Measurements from ENCODE around the gene C4orf50. TPM values are rescaled to one million over a fixed set of nuclear protein-coding genes. Genes with fewer than 3 reads are reported as not detected.

C4orf50 gene
- total and polyA plus RNA-seq, 2 of the 13 experiments (the other 11 are each of a cell fraction or from before 2014, with no cell fraction given), result not detected

DNA sequence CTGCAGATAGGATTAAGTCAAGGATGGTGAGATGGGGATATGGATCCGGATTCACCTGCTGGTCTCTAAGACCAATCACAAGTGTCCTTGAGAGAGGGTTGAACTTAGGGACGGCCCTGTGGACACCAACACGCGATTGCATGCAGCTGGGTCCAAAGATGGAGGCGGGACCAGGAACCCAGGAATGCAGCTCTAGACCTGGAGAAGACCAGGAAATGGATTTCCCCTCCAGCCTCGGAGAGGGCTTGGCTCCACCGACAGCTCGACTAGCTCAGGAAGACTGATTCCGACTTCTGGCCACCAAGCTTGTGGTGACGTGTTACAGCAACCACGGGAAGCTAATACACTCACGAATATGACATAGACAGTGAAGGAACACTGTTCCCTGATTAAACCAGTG lies 4.7 kb downstream of the C4orf50 start:
- POLR2A ChIA-PET, result no interaction called here
- in situ Hi-C loops (cut with HindIII; ENCODE audit: extremely low pct_ligation_motif_present, low pct_unique_long_range_greater_than_20kb), result no loop called here
- no peak for ATAC-seq
- H3K36me3 ChIP-seq (replicated peaks in 1 of 2; ENCODE audit: control insufficient read depth in 1 of 2, insufficient read depth in 2 of 2, low read length in 2 of 2), result no peaks in the 10 kb centered on the region
- no peaks in the 10 kb centered on the region for H4K20me1 ChIP-seq (ENCODE audit: insufficient read depth, low read length)
- TF ChIP-seq CBX5 (CRISPR knock-in tag; IDR thresholded peaks at IDR 0.05; ENCODE audit: borderline replicate concordance) (no peak), MTERF4 (CRISPR knock-in tag; IDR thresholded peaks at IDR 0.05) (no peak)
- H3K9me3 ChIP-seq (ENCODE audit: low read length), result no peaks in the 10 kb centered on the region
- no TSS peak for BruUV-seq (replicated peaks)
- H3K4me2 ChIP-seq (ENCODE audit: low read depth, low read length), result no peak overlapping the region
- no peak overlapping the region for H3K9ac ChIP-seq (ENCODE audit: insufficient read depth, low read depth, low read length)
- no peak for DNase-seq (ENCODE audit: low spot score)
- no peak overlapping the region for H2AFZ ChIP-seq (ENCODE audit: low read length)
- H3K27me3 ChIP-seq (ENCODE audit: control insufficient read depth in 1 of 2, insufficient read depth in 2 of 2, low read length in 2 of 2), result peaks cover 0 to 10% of the 10 kb centered on the region in 2 experiments; a peak in 2 of 5 replicates
- intact Hi-C loops (cut with micrococcal nuclease; ENCODE audit: unreplicated experiment), result no loop called here
- no peak overlapping the region for H3K27ac ChIP-seq (ENCODE audit: extremely low read length, insufficient read depth, low read length)
- no peak overlapping the region for H3K4me3 ChIP-seq (replicated peaks in 1 of 3; ENCODE audit: insufficient read depth in 1 of 3, low read depth in 2 of 3, low read length in 3 of 3)
- WGBS (ENCODE audit: low lambda C conversion rate), result 35% methylated on average over 11 of the region's 12 CpGs
- no peaks in the 10 kb centered on the region for H3K79me2 ChIP-seq (ENCODE audit: insufficient read depth, low read length)
- peaks cover 14% of the 10 kb centered on the region for H3K4me1 ChIP-seq (ENCODE audit: insufficient read depth, low read length)
- CTCF ChIA-PET (ENCODE audit: low intra/inter-chr PET ratio, low total read pairs), result no interaction called here
- FAIRE-seq, result no peak

DNA sequence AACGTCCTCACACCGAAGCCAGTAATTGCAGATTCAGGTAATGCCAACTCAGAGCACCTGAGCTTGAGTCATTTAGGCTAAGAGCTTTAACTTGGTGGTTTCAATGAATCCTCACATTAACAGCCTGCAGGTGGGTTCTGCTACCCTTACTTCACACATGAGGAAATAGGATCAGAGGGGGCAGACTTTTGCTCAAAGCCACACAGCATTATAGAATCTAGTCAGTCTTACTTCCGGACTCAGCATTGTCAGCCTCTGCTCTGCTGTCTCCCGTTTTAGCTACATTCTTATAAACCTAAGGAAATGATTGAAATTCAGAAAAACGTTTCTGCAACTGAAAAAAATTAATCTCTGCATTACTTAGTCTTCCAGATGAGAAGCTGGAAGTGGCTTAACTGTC lies 6.0 kb downstream of the C4orf50 start:
- H3K27me3 ChIP-seq (ENCODE audit: control insufficient read depth in 1 of 2, insufficient read depth in 2 of 2, low read length in 2 of 2), result peaks cover 0 to 10% of the 10 kb centered on the region in 2 experiments; a peak in 2 of 5 replicates
- no peaks in the 10 kb centered on the region for H3K36me3 ChIP-seq (replicated peaks in 1 of 2; ENCODE audit: control insufficient read depth in 1 of 2, insufficient read depth in 2 of 2, low read length in 2 of 2)
- no peak overlapping the region for H3K27ac ChIP-seq (ENCODE audit: extremely low read length, insufficient read depth, low read length)
- in situ Hi-C loops (cut with HindIII; ENCODE audit: extremely low pct_ligation_motif_present, low pct_unique_long_range_greater_than_20kb), result no loop called here
- no peak overlapping the region for H3K9ac ChIP-seq (ENCODE audit: insufficient read depth, low read depth, low read length)
- FAIRE-seq (no peak), DNase-seq (ENCODE audit: low spot score) (no peak), ATAC-seq (no peak)
- no peak overlapping the region for H3K4me2 ChIP-seq (ENCODE audit: low read depth, low read length)
- no peaks in the 10 kb centered on the region for H4K20me1 ChIP-seq (ENCODE audit: insufficient read depth, low read length)
- intact Hi-C loops (cut with micrococcal nuclease; ENCODE audit: unreplicated experiment), result no loop called here
- no peak overlapping the region for H2AFZ ChIP-seq (ENCODE audit: low read length)
- POLR2A ChIA-PET, result no interaction called here
- no peaks in the 10 kb centered on the region for H3K9me3 ChIP-seq (ENCODE audit: low read length)
- 36% methylated on average over 5 of the region's 5 CpGs for WGBS (ENCODE audit: low lambda C conversion rate)
- no peak overlapping the region for H3K4me3 ChIP-seq (replicated peaks in 1 of 3; ENCODE audit: insufficient read depth in 1 of 3, low read depth in 2 of 3, low read length in 3 of 3)
- H3K79me2 ChIP-seq (ENCODE audit: insufficient read depth, low read length), result no peaks in the 10 kb centered on the region
- BruUV-seq (replicated peaks), result no TSS peak
- no peak for TF ChIP-seq HIVEP1 (CRISPR knock-in tag; IDR thresholded peaks at IDR 0.05)
- CTCF ChIA-PET (ENCODE audit: low intra/inter-chr PET ratio, low total read pairs), result no interaction called here
- peaks cover 9% of the 10 kb centered on the region for H3K4me1 ChIP-seq (ENCODE audit: insufficient read depth, low read length)

Measured in HepG2 (cell line).